ENCODE measurements around the gene GCN1.

GRCh38 chr12:120223458-120224303, 29.2 kb upstream of the GCN1 start:
- TF ChIP-seq, protein P1, sequence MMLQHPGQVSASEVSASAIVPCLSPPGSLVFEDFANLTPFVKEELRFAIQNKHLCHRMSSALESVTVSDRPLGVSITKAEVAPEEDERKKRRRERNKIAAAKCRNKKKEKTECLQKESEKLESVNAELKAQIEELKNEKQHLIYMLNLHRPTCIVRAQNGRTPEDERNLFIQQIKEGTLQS (CRISPR knock-in tag; conservative IDR thresholded peaks at IDR 0.05), result no peak
- TF ChIP-seq CTCF (IDR thresholded peaks at IDR 0.05), result no peak
- TF ChIP-seq, protein P2, sequence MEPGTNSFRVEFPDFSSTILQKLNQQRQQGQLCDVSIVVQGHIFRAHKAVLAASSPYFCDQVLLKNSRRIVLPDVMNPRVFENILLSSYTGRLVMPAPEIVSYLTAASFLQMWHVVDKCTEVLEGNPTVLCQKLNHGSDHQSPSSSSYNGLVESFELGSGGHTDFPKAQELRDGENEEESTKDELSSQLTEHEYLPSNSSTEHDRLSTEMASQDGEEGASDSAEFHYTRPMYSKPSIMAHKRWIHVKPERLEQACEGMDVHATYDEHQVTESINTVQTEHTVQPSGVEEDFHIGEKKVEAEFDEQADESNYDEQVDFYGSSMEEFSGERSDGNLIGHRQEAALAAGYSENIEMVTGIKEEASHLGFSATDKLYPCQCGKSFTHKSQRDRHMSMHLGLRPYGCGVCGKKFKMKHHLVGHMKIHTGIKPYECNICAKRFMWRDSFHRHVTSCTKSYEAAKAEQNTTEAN (CRISPR knock-in tag; IDR thresholded peaks at IDR 0.05), result no peak
- TF ChIP-seq IRF1 (CRISPR knock-in tag; IDR thresholded peaks at IDR 0.05), result no peak
- TF ChIP-seq, protein P3, sequence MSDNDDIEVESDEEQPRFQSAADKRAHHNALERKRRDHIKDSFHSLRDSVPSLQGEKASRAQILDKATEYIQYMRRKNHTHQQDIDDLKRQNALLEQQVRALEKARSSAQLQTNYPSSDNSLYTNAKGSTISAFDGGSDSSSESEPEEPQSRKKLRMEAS (CRISPR knock-in tag; IDR thresholded peaks at IDR 0.05), result no peak
- TF ChIP-seq IRF2 (CRISPR knock-in tag; IDR thresholded peaks at IDR 0.05; ENCODE audit: borderline replicate concordance, low read depth), result no peak
- TF ChIP-seq CBFB (CRISPR knock-in tag; IDR thresholded peaks at IDR 0.05; ENCODE audit: low read depth), result no peak
- no peak for TF ChIP-seq HMGXB4 (CRISPR knock-in tag; IDR thresholded peaks at IDR 0.05)
- no peak for TF ChIP-seq JUN (CRISPR knock-in tag; IDR thresholded peaks at IDR 0.05)
- no peak for TF ChIP-seq TP53 (CRISPR knock-in tag; IDR thresholded peaks at IDR 0.05)
- TF ChIP-seq KAT7 (CRISPR knock-in tag; IDR thresholded peaks at IDR 0.05; ENCODE audit: borderline replicate concordance), result no peak
- TF ChIP-seq FOXP4 (CRISPR knock-in tag; IDR thresholded peaks at IDR 0.05), result no peak
- TF ChIP-seq, protein P4, sequence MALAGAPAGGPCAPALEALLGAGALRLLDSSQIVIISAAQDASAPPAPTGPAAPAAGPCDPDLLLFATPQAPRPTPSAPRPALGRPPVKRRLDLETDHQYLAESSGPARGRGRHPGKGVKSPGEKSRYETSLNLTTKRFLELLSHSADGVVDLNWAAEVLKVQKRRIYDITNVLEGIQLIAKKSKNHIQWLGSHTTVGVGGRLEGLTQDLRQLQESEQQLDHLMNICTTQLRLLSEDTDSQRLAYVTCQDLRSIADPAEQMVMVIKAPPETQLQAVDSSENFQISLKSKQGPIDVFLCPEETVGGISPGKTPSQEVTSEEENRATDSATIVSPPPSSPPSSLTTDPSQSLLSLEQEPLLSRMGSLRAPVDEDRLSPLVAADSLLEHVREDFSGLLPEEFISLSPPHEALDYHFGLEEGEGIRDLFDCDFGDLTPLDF (CRISPR knock-in tag; IDR thresholded peaks at IDR 0.05), result no peak
